ENCODE data around the gene CBX7.

- TF ChIP-seq CTCF (IDR thresholded peaks at IDR 0.05; ENCODE audit: low read depth, low read length, missing input control) (no peak), REST (IDR thresholded peaks at IDR 0.05) (no peak), RAD21 (IDR thresholded peaks at IDR 0.05) (no peak), SP1 (IDR thresholded peaks at IDR 0.05) (no peak), MAX (IDR thresholded peaks at IDR 0.05) (no peak), JUND (IDR thresholded peaks at IDR 0.05) (no peak), TAF1 (conservative IDR thresholded peaks at IDR 0.05) (no peak), RXRA (IDR thresholded peaks at IDR 0.05) (no peak), EGR1 (IDR thresholded peaks at IDR 0.05; ENCODE audit: low read depth in 2 of 2) (no peak), YY1 (IDR thresholded peaks at IDR 0.05) (no peak)
These were observed 27.4 kb upstream of the CBX7 start for GRCh38 chr22:39179841-39180335.
